ENCODE data around the gene USH2A.
A peak's percentile ranks its signal among the peaks of the same experiment; 100 is the strongest.

USH2A gene

GRCh38 chr1:215704089-215704860 is 719.0 kb downstream of the USH2A start:
- no peak for TF ChIP-seq CTCF (IDR thresholded peaks at IDR 0.05)

GRCh38 chr1:215682232-215682631 is 741.0 kb downstream of the USH2A start:
- TF ChIP-seq CTCF (IDR thresholded peaks at IDR 0.05), result peak; percentile 63

- TF ChIP-seq CTCF (IDR thresholded peaks at IDR 0.05), result no peak
Observed at GRCh38 chr1:215681041-215681440, 742.2 kb downstream of the USH2A start.

GRCh38 chr1:215679231-215679630 is 744.0 kb downstream of the USH2A start:
- TF ChIP-seq CTCF (IDR thresholded peaks at IDR 0.05), result no peak

GRCh38 chr1:215677112-215677511 is 746.1 kb downstream of the USH2A start:
- peak; percentile 18; the same call in 1 of the 2 replicates for TF ChIP-seq CTCF (IDR thresholded peaks at IDR 0.05)

GRCh38 chr1:215673943-215674342 is 749.3 kb downstream of the USH2A start:
- no peak for TF ChIP-seq CTCF (IDR thresholded peaks at IDR 0.05)

GRCh38 chr1:215672482-215672881 is 750.8 kb downstream of the USH2A start:
- TF ChIP-seq CTCF (IDR thresholded peaks at IDR 0.05), result no peak

Data from LNCAP (cell line).